SK-N-SH (cell line): ENCODE measurements around the gene CTSE. TPM values are rescaled to one million over a fixed set of nuclear protein-coding genes. Genes with fewer than 3 reads are reported as not detected.

ENCODE experiments used
- CTCF ChIA-PET: fragments of 300-600, 350-600 bp; formaldehyde crosslinking; extraction: SDS; loops from one replicate; lab custom pipeline; 2021; lab: Yijun Ruan, JAX
- POLR2A ChIA-PET: fragments of 350-600 bp; sonication (Branson Sonifier 250); formaldehyde crosslinking; extraction: SDS; loops from one replicate; lab custom pipeline; 2020; ENCODE audit warnings: antibody characterized with exemption, inconsistent platforms; lab: Yijun Ruan, JAX
- DNase-seq: peaks from one replicate; pipeline ENCODE4 v3.0.0; 2012
- H2AFZ ChIP-seq: fragments of 200-600 bp; sonication (generic); 2 replicates; pipeline ENCODE4 v1.8.1; 2016; ENCODE audit warnings: antibody characterized with exemption, mild to moderate bottlenecking, low read depth
- H3F3A ChIP-seq: fragments of 200-600 bp; sonication (generic); replicated peaks from 2 replicates; pipeline ENCODE3; 2016; ENCODE audit warnings: antibody characterized with exemption, mild to moderate bottlenecking; ENCODE audit not compliant: insufficient read depth
- H3K27ac ChIP-seq, 2 experiments: fragments of 200-500 bp in 1 of 2; fragments of 200-600 bp in 1 of 2; sonication (Bioruptor generic) in 1 of 2; sonication (generic), shearing (Covaris generic) in 1 of 2; 2 replicates each; pipeline versions ENCODE4 v1.5.1 to v1.6.1; 2014 to 2016; ENCODE audit warnings: low read depth in 2 of 2, inconsistent platforms in 1 of 2, low read length in 1 of 2, mild to moderate bottlenecking in 1 of 2, mixed read lengths in 1 of 2
- H3K27me3 ChIP-seq: fragments of 200-600 bp; sonication (generic), shearing (Covaris generic); 2 replicates; pipeline ENCODE4 v1.6.1; 2016; ENCODE audit warnings: mixed run types; ENCODE audit not compliant: insufficient read depth
- H3K36me3 ChIP-seq, 2 experiments: fragments of 200-500 bp in 1 of 2; fragments of 200-600 bp in 1 of 2; sonication (Bioruptor generic) in 1 of 2; sonication (generic) in 1 of 2; replicated peaks in 1 of 2; 2 replicates each; pipeline versions ENCODE3 to v1.5.1; 2014 to 2016; ENCODE audit warnings: low read length in 1 of 2, mild to moderate bottlenecking in 1 of 2; ENCODE audit not compliant: insufficient read depth in 2 of 2, control insufficient read depth in 1 of 2
- H3K4me1 ChIP-seq, 2 experiments: fragments of 200-500 bp in 1 of 2; fragments of 200-600 bp in 1 of 2; sonication (Bioruptor generic) in 1 of 2; sonication (generic), shearing (Covaris generic) in 1 of 2; 2 replicates each; pipeline versions ENCODE4 v1.5.1 to v1.6.1; 2014 to 2016; ENCODE audit warnings: low read depth in 1 of 2, low read length in 1 of 2, mixed run types in 1 of 2; ENCODE audit not compliant: insufficient read depth in 2 of 2, control insufficient read depth in 1 of 2
- H3K4me2 ChIP-seq: fragments of 200-600 bp; sonication (generic), shearing (Covaris generic); 2 replicates; pipeline ENCODE4 v1.6.1; 2017; ENCODE audit warnings: mixed run types
- H3K4me3 ChIP-seq, 2 experiments: fragments of 200-500 bp in 1 of 2; fragments of 200-600 bp in 1 of 2; sonication (Bioruptor generic) in 1 of 2; sonication (generic), shearing (Covaris generic) in 1 of 2; 2 replicates each; pipeline versions ENCODE4 v1.5.1 to v1.8.1; 2014 to 2016; ENCODE audit warnings: low read depth in 2 of 2, inconsistent platforms in 1 of 2, low read length in 1 of 2, mild to moderate bottlenecking in 1 of 2, mixed read lengths in 1 of 2, moderate library complexity in 1 of 2
- H3K79me2 ChIP-seq: fragments of 200-600 bp; sonication (generic); 2 replicates; pipeline ENCODE4 v1.8.1; 2017; ENCODE audit warnings: mild to moderate bottlenecking; ENCODE audit not compliant: insufficient read depth
- H3K9ac ChIP-seq: fragments of 200-600 bp; sonication (generic); 2 replicates; pipeline ENCODE4 v1.6.1; 2017; ENCODE audit warnings: mixed run types
- H3K9me2 ChIP-seq: fragments of 200-600 bp; sonication (generic); 2 replicates; pipeline ENCODE4 v1.6.1; 2017; ENCODE audit warnings: mixed run types
- H3K9me3 ChIP-seq: fragments of 200-600 bp; sonication (generic); 2 replicates; pipeline ENCODE4 v1.6.1; 2017; ENCODE audit warnings: mixed run types, mild to moderate bottlenecking, moderate library complexity
- H4K20me1 ChIP-seq: fragments of 200-600 bp; sonication (generic); 2 replicates; pipeline ENCODE4 v1.6.1; 2017; ENCODE audit warnings: mild to moderate bottlenecking, mixed run types; ENCODE audit not compliant: insufficient read depth
- CHD2 ChIP-seq: fragments of 150-350 bp; IDR thresholded peaks from 2 replicates; pipeline ENCODE4 v1.6.1; 2018; ENCODE audit warnings: low read length; ENCODE audit not compliant: partially characterized antibody
- FOSL2 ChIP-seq: IDR thresholded peaks from 2 replicates; pipeline ENCODE4 v1.4.0; 2012; ENCODE audit warnings: low read depth, mild to moderate bottlenecking, moderate library complexity, borderline replicate concordance
- MAX ChIP-seq: IDR thresholded peaks from 2 replicates; pipeline ENCODE4 v1.4.0; 2012; ENCODE audit warnings: low read depth
- MEF2A ChIP-seq: IDR thresholded peaks from 2 replicates; pipeline ENCODE4 v1.4.0; 2012; ENCODE audit warnings: low read depth, borderline replicate concordance
- RCOR1 ChIP-seq: fragments of 150-350 bp; IDR thresholded peaks from 2 replicates; pipeline ENCODE4 v1.6.1; 2017; ENCODE audit warnings: antibody characterized with exemption, low read length
- RFX5 ChIP-seq: IDR thresholded peaks from 2 replicates; pipeline ENCODE4 v1.6.1; 2012; ENCODE audit warnings: mild to moderate bottlenecking, improper control_type of control experiment, low read length
- SIN3A ChIP-seq: IDR thresholded peaks from 2 replicates; pipeline ENCODE4 v1.6.1; 2012; ENCODE audit warnings: low read depth, mild to moderate bottlenecking, low read length, moderate library complexity, borderline replicate concordance
- TCF12 ChIP-seq: IDR thresholded peaks from 2 replicates; pipeline ENCODE4 v1.4.0; 2012
- YY1 ChIP-seq: IDR thresholded peaks from 2 replicates; pipeline ENCODE4 v1.4.0; 2012; ENCODE audit warnings: low read depth, mild to moderate bottlenecking
- WGBS: methylation state at CpG from one replicate; pipeline ENCODE4 v1.1.6; 2017; ENCODE audit warnings: low lambda C conversion rate; 5-methylcytosine and 5-hydroxymethylcytosine counted together
- polyA plus RNA-seq, 3 experiments: library from polyadenylated mRNA; depleted of rRNA; stranded (reverse); fragments of >200 nt; gene quantifications; 2 replicates each; pipeline ENCODE4 v1.2.3, GENCODE V29; 2012
- TF ChIP-seq, protein P1 (sequence below): IDR thresholded peaks from 2 replicates; pipeline ENCODE4 v1.4.0; 2012; ENCODE audit warnings: low read depth, borderline replicate concordance
- TF ChIP-seq, protein P2 (sequence below): fragments of 200-600 bp; sonication (generic); IDR thresholded peaks from 2 replicates; pipeline ENCODE4 v1.6.1; 2017; ENCODE audit warnings: antibody characterized with exemption, mild to moderate bottlenecking, moderate library complexity
- TF ChIP-seq, protein P3 (sequence below): fragments of 150-350 bp; IDR thresholded peaks from 2 replicates; pipeline ENCODE4 v1.6.1; 2017; ENCODE audit warnings: antibody characterized with exemption, low read length, low read depth, borderline replicate concordance

CTSE gene
- polyA plus RNA-seq, 1 of the 3 experiments (the other 2 are of a cell fraction), result not detected

DNA sequence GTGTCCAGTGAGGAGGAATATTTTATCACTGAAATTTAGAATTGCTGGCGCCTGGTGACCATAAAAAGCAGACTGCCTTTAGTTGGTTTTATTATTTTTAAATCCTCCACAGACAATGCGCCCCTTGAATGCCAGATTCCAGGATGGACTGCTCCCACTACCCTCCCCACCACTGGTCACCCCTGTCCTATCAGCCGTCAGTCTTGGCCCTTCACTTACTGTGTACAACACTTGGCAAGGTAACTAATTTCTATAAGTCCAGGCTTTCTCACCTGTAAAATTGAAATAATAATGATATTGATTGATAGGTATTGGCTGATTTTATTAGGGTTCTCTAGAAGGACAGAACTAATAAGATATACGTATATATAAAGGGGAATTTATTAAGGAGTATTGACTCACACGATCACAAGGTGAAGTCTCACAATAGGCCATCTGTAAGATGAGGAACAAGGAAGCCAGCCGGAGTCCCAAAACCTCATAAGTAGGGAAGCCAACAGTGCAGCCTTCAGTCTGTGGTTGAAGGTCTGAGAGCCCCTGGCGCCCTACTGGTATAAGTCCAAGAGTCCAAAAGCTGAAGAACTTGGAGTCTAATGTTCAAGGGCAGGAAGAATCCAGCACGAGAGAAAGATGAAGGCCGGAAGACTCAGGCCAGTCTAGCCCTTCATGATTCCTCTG lies 47.1 kb upstream of the CTSE start (continued):
- TF ChIP-seq, protein P1, sequence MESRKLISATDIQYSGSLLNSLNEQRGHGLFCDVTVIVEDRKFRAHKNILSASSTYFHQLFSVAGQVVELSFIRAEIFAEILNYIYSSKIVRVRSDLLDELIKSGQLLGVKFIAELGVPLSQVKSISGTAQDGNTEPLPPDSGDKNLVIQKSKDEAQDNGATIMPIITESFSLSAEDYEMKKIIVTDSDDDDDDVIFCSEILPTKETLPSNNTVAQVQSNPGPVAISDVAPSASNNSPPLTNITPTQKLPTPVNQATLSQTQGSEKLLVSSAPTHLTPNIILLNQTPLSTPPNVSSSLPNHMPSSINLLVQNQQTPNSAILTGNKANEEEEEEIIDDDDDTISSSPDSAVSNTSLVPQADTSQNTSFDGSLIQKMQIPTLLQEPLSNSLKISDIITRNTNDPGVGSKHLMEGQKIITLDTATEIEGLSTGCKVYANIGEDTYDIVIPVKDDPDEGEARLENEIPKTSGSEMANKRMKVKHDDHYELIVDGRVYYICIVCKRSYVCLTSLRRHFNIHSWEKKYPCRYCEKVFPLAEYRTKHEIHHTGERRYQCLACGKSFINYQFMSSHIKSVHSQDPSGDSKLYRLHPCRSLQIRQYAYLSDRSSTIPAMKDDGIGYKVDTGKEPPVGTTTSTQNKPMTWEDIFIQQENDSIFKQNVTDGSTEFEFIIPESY, result no peak
- no peak for TF ChIP-seq MAX

DNA sequence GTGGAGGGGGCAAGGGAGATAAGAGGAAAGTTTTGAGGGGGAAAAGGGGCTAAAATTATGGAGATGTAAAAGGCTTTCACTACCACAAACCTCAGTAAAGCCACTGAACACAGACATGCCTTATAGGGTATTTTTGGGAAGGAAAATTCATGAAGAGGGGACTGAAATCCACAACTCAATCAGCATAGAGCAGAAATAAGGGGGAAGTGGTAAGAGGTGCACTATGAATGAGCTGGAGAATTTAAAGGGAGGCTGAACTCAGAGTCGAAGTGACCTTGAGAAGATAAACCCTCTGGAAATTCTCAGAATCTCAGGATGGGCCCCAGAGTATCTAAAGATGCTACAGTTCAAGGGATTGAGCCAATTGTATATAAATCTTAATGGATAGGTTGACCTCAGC lies 44.6 kb upstream of the CTSE start:
- H3K36me3 ChIP-seq, result no peaks in the 10 kb centered on the region
- TF ChIP-seq YY1 (no peak), SIN3A (no peak), RFX5 (no peak), CHD2 (no peak), TCF12 (no peak), MAX (no peak), FOSL2 (no peak), MEF2A (no peak), RCOR1 (no peak)
- TF ChIP-seq, protein P2, sequence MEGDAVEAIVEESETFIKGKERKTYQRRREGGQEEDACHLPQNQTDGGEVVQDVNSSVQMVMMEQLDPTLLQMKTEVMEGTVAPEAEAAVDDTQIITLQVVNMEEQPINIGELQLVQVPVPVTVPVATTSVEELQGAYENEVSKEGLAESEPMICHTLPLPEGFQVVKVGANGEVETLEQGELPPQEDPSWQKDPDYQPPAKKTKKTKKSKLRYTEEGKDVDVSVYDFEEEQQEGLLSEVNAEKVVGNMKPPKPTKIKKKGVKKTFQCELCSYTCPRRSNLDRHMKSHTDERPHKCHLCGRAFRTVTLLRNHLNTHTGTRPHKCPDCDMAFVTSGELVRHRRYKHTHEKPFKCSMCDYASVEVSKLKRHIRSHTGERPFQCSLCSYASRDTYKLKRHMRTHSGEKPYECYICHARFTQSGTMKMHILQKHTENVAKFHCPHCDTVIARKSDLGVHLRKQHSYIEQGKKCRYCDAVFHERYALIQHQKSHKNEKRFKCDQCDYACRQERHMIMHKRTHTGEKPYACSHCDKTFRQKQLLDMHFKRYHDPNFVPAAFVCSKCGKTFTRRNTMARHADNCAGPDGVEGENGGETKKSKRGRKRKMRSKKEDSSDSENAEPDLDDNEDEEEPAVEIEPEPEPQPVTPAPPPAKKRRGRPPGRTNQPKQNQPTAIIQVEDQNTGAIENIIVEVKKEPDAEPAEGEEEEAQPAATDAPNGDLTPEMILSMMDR, result no peak
- TF ChIP-seq, protein P3, sequence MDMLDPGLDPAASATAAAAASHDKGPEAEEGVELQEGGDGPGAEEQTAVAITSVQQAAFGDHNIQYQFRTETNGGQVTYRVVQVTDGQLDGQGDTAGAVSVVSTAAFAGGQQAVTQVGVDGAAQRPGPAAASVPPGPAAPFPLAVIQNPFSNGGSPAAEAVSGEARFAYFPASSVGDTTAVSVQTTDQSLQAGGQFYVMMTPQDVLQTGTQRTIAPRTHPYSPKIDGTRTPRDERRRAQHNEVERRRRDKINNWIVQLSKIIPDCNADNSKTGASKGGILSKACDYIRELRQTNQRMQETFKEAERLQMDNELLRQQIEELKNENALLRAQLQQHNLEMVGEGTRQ, result no peak
- H3K9me3 ChIP-seq, result no peaks in the 10 kb centered on the region
- no peak overlapping the region for H3K27ac ChIP-seq
- no peaks in the 10 kb centered on the region for H3F3A ChIP-seq
- no peaks in the 10 kb centered on the region for H4K20me1 ChIP-seq
- H3K4me3 ChIP-seq, result no peak overlapping the region
- no peaks in the 10 kb centered on the region for H3K79me2 ChIP-seq
- no peak overlapping the region for H3K4me2 ChIP-seq
- no peak for DNase-seq
- whole genome bisulfite sequencing, result 0% methylated on average over 1 of the region's 1 CpG
- no peaks in the 10 kb centered on the region; a peak in 1 of 4 replicates for H3K4me1 ChIP-seq
- H3K27me3 ChIP-seq, result peaks cover 18% of the 10 kb centered on the region
- ChIA-PET POLR2A (no interaction called here), CTCF (interaction anchor here (1.3 to 1.8 kb wide), 3 partner anchors 14 to 38 kb away, joined by 3 to 6 read pairs (median 4); no protein-coding TSS in a partner anchor)
- H3K9me2 ChIP-seq, result no peaks in the 10 kb centered on the region
- H2AFZ ChIP-seq, result no peak overlapping the region
- H3K9ac ChIP-seq, result no peak overlapping the region
